ENCODE results near the gene ZNF362.

Gene ZNF362

GRCh38 chr1:33322870-33323585 is 66.7 kb downstream of the ZNF362 start:
- no peak for TF ChIP-seq RAD21 (IDR thresholded peaks at IDR 0.05; ENCODE audit: low read depth)
- TF ChIP-seq CEBPB (IDR thresholded peaks at IDR 0.05) = no peak
- TF ChIP-seq MAX (IDR thresholded peaks at IDR 0.05) = no peak
- TF ChIP-seq USF1 (IDR thresholded peaks at IDR 0.05) = no peak
- TF ChIP-seq REST (IDR thresholded peaks at IDR 0.05; ENCODE audit: low read depth) = no peak
- TF ChIP-seq YY1 (IDR thresholded peaks at IDR 0.05; ENCODE audit: low read depth) = no peak

- TF ChIP-seq EGR1 (IDR thresholded peaks at IDR 0.05) (no peak), YY1 (IDR thresholded peaks at IDR 0.05; ENCODE audit: low read depth) (no peak), TAF1 (IDR thresholded peaks at IDR 0.05; ENCODE audit: low read depth) (no peak), MAX (IDR thresholded peaks at IDR 0.05) (no peak), ZBTB7A (IDR thresholded peaks at IDR 0.05; ENCODE audit: low read depth) (no peak), FOXM1 (IDR thresholded peaks at IDR 0.05; ENCODE audit: borderline replicate concordance, low read depth) (no peak), TEAD4 (IDR thresholded peaks at IDR 0.05) (no peak), REST (IDR thresholded peaks at IDR 0.05; ENCODE audit: low read depth) (no peak), TCF12 (IDR thresholded peaks at IDR 0.05; ENCODE audit: low read depth) (no peak), USF1 (IDR thresholded peaks at IDR 0.05) (no peak), RAD21 (IDR thresholded peaks at IDR 0.05; ENCODE audit: low read depth) (no peak), CEBPB (IDR thresholded peaks at IDR 0.05) (no peak), EP300 (IDR thresholded peaks at IDR 0.05; ENCODE audit: borderline replicate concordance) (no peak), CREB1 (IDR thresholded peaks at IDR 0.05; ENCODE audit: low read depth) (no peak), NFIC (IDR thresholded peaks at IDR 0.05) (no peak)
These were observed 67.6 kb downstream of the ZNF362 start for GRCh38 chr1:33323663-33324477.

- TF ChIP-seq NFIC (IDR thresholded peaks at IDR 0.05) = no peak
- TF ChIP-seq TEAD4 (IDR thresholded peaks at IDR 0.05) = no peak
- no peak for TF ChIP-seq CEBPB (IDR thresholded peaks at IDR 0.05)
- TF ChIP-seq USF1 (IDR thresholded peaks at IDR 0.05) = no peak
- TF ChIP-seq MAX (IDR thresholded peaks at IDR 0.05) = no peak
- no peak for TF ChIP-seq CREB1 (IDR thresholded peaks at IDR 0.05; ENCODE audit: low read depth)
- no peak for TF ChIP-seq TCF12 (IDR thresholded peaks at IDR 0.05; ENCODE audit: low read depth)
- TF ChIP-seq YY1 (IDR thresholded peaks at IDR 0.05; ENCODE audit: low read depth) = no peak
- no peak for TF ChIP-seq RAD21 (IDR thresholded peaks at IDR 0.05; ENCODE audit: low read depth)
These were observed 68.6 kb downstream of the ZNF362 start for GRCh38 chr1:33324677-33325575.

GRCh38 chr1:33326785-33327184 is 70.5 kb downstream of the ZNF362 start:
- TF ChIP-seq NFIC (IDR thresholded peaks at IDR 0.05) = no peak
- no peak for TF ChIP-seq RAD21 (IDR thresholded peaks at IDR 0.05; ENCODE audit: low read depth)

Measured in Ishikawa (cell line).